ENCODE data around the gene GPR31.

The GPR31 gene

DNA sequence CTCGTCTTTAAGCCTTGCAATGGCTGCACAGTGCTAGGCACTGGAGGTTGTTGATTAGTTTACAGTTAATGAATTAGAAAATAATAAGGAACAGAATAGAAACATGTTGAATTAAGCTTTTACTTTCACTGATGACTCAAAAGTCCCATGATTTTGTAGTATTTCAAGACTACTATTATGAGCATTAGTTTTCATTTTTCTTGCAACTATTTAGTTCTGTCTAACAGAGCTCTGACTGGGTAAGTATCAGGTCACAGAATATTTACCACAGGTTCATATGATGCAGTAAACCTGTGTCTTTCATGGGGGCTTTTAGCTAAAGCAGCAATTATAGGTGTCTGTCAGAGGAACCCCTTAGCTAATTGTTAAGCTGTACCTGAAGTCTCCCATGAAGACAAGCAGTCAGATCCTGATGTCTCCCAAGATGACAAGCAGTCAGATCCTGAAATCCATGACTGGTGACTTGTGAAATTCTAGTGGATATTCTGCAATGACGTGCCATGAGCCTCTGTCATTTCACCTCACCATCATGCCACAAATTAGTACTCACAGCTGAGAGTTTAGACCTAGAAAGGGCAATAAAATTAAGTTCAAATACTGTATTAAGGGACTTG lies 8.2 kb upstream of the GPR31 start:
- DNase-seq: no peak

- no peak for DNase-seq
Measured at GRCh38 chr6:167164261-167164660, 6.5 kb upstream of the GPR31 start.

DNA sequence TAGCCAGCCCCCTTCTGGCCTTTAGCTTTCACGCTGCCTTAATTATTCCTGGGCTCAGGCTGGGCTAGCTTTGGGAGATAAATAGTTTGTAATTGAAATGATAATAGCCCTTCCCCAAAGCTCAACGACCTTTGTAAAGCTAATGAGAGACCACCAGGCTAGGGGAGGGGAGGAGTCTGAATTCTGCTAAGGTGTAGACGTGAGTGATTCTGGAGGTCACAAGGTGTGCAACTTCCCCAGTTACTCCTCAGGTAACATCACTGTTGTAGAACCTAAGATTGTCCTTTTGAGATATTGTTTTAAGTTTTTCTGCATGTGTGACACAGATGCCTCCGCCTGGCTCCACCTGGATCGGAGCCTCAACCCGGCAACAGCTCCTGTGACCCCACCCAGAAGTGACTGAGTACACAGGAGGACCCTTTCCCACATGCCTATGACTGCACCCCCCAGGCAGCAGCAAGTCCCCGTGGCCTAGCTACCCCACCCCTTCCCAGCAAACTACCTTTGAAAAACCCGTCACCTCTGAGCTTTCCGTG lies 5.8 kb upstream of the GPR31 start:
- DNase-seq: no peak

- no peak for DNase-seq
Measured at GRCh38 chr6:167162591-167162990, 4.8 kb upstream of the GPR31 start.

DNA sequence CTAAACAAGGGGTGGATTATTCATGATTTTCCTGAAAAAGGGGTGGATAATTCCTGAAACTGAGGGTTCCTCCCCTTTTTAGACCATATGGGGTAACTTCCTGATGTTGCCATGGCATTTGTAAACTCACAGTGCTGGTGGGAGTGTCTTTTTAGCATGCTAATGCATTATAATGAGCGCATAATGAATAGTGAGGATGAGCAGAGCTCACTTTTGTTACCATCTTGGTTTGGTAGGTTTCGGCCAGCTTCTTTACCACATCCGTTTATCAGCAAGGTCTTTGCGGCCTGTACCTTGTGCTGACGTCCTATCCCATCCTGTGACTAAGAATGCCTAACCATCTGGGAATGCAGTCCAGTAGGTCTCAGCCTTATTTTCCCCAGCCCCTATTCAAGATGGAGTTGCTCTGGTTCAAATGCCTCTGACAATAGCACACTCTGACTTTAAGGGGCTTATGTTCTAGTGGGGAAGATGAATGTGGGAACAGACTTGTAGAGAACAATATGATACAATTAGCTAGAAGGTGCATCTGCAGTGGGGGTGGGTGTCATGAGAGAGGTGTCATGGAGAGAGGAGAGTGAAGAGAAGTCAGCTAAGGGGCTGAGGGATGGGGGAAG lies 4.2 kb upstream of the GPR31 start:
- DNase-seq: no peak

DNA sequence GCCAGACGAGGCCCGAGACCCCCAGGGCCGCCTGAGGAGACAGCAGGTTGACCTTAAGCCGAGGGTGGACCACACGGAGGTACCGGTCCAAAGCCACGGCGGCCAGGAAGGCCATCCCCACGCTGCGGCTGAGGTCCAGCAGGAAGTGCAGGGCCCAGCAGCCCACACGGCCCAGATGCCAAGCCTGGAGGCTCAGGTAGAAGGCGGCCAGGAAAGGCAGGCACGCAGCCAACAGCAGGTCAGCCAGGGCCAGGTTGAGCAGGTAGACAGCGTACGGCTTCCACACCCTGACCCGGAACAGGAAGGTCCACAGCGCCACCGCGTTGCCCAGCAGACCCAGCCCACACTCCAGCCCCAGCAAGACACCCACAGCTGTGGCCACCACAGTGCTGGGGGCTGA lies 366 bp downstream of the GPR31 start:
- no peak for DNase-seq

DNA sequence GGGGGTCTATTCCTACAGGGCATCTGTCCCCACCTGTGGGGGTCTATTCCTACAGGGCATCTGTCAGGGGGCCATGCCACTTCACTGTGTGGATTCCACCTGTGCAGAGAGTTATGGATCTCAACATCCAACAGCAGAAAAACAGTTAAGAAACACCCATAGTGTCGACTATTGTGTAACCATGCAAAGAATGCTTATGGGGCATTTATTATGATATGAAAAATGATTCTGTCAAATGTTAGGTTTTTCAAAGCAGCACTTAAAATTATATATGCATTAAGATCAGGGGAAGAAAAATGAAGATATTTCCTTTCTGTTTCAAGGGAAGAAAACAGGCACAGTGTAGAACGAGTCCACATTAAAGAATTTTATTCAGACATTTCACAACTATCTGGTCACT lies 2.9 kb downstream of the GPR31 start:
- DNase-seq: no peak

GRCh38 chr6:167154291-167154690 lies 3.5 kb downstream of the GPR31 start:
- DNase-seq: no peak

DNA sequence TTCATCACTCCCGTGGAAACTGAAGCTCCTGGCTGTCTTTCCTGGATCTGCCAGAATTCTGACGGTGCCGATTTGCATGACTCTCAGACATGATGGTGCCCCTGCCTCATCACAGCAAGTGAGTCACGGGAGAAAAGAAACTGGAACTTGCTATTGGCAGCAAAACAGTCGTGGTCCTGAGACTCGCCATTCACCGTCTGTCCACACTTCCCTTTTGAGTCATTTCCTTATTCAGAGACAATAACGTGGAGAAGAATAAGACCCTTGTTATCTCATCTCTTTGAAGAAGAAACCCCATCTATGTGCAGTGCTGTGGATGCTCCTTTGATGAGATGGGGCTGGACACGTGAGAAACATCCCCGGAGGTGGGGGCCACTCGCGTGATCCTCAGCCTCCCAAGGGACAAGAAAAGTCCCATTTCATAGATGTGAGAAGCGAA lies 4.2 kb downstream of the GPR31 start:
- DNase-seq: peak in 1 of 2 experiments; percentile 11

GRCh38 chr6:167152862-167153261 lies 4.9 kb downstream of the GPR31 start:
- no peak for DNase-seq

GRCh38 chr6:167151648-167152047 lies 6.1 kb downstream of the GPR31 start:
- DNase-seq: no peak

DNA sequence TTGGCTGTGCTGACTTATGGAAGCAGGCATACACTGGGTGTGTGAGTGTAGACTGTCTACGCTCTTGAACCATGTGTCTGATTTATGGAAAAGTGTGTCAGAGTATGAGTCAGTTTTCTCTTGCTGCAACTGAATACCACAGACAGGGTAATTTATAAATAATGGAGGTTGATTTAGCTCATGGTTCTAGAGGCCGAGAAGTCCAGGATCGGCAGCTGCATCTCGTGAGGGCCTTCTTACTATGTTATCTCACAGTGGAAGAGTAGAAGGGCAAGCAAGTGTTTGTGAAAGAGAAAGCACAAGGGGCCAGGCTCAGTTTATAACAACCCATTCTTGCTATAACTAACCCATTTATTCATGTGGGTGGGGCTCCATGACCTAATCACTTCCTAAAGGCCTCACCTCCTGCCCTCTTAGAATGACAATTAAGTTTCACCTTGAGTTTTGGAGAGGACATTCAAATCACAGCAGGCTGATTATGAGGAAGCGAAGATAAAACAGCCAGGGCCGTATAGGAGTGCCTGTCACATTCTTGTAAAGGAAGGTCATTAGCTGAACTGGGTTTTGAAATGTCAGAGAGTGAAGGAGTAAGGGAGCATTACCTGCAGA lies 6.7 kb downstream of the GPR31 start:
- no peak for DNase-seq

DNA sequence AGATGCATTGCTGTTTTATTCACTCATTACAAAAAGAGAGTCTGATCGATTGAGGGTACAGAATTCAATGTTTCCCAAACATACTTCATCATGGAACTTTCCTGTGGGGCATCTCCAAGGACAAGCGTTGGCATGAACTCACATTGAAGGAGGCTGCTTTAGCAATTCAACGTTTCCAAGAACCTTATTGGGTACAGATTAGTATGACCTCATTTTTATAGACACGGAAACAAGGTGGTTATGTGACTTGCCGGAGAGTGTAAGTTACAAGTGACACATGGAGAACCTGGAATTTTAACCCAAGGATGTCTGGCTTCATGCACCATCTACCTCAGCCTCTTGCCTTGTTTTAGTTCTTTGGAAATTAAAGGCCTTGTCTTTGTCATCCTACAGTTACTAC lies 8.8 kb downstream of the GPR31 start:
- no peak for DNase-seq

- no peak for DNase-seq
Measured at GRCh38 chr6:167148021-167148420, 9.8 kb downstream of the GPR31 start.

- no peak for DNase-seq
Measured at GRCh38 chr6:167146977-167147376, 10.8 kb downstream of the GPR31 start.

DNA sequence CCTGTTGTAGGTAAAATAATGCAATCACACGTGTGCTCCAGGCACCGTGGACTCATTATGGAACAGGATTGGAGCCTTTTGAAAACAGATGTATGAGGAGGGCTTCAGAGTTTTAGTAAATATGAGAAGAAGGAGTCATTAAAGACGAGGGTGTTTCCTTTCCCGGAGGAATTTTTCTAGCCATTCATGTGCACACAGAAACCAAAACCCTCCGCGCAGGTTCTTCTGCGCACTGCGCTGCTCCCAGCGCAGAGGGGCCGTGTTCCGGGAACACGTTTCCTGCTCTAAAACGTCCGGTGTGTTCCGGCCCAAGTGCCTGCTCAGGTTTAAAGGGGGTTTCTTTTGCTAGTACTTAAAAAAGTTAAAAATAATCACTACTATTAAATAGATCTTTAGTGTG lies 11.6 kb downstream of the GPR31 start:
- no peak for DNase-seq

GRCh38 chr6:167145461-167145860 lies 12.3 kb downstream of the GPR31 start:
- DNase-seq: no peak

- DNase-seq: no peak
Measured at GRCh38 chr6:167143041-167143440, 14.7 kb downstream of the GPR31 start.

GRCh38 chr6:167142433-167142761 lies 15.4 kb downstream of the GPR31 start:
- no peak for DNase-seq

- DNase-seq: peak in 1 of 2 experiments; percentile 82
Measured at GRCh38 chr6:167141667-167142432, 15.9 kb downstream of the GPR31 start.

- no peak for DNase-seq
Measured at GRCh38 chr6:167140589-167141474, 16.9 kb downstream of the GPR31 start.

DNA sequence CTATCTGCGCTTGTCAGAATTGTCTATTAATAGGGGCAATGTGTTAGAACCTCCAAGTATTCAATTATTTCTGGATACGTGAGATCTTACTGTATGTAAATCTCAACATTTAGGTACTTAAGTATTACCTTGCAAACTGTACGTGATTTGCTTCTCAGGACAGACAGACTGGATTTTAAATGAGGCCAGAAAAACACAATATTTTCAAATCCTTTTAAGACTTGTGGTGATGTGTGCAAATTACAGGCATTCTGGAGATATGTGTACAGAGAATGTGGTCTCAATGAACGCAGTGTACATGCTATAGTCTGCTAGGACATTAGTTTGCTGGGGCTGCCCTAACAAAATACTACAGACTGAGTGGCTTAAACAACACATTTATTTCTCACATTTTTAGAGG lies 18.0 kb downstream of the GPR31 start:
- DNase-seq: no peak

DNA sequence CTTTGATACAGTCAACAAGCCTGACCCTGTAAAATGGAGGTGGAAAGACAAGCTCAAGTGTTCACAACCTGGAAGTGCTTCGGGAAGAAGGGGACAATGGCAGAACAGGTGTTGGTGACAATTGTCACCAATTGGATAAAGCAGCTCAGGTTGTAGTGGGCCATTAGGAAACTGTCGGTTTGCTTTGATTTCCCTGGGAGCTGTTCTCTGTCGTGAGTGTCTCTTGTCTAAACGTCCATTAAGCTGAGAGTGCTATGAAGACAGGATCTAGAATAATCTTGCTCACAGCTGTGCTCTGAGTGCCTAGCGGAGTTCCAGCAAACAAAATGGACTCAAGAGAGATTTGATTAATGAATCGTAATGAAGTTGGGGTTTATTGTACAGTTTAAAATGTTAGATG lies 19.9 kb downstream of the GPR31 start:
- DNase-seq: no peak
